SK-N-SH (cell line): ENCODE data around the gene KIF5C. TPM values are rescaled to one million over a fixed set of nuclear protein-coding genes. Genes with fewer than 3 reads are reported as not detected.

Experiments
- CTCF ChIA-PET: fragments of 300-600, 350-600 bp; formaldehyde crosslinking; extraction: SDS; loops from one replicate; lab custom pipeline; 2021; lab: Yijun Ruan, JAX
- POLR2A ChIA-PET: fragments of 350-600 bp; sonication (Branson Sonifier 250); formaldehyde crosslinking; extraction: SDS; loops from one replicate; lab custom pipeline; 2020; ENCODE audit warnings: antibody characterized with exemption, inconsistent platforms; lab: Yijun Ruan, JAX
- DNase-seq: peaks from one replicate; pipeline ENCODE4 v3.0.0; 2012
- H2AFZ ChIP-seq: fragments of 200-600 bp; sonication (generic); 2 replicates; pipeline ENCODE4 v1.8.1; 2016; ENCODE audit warnings: antibody characterized with exemption, mild to moderate bottlenecking, low read depth
- H3F3A ChIP-seq: fragments of 200-600 bp; sonication (generic); replicated peaks from 2 replicates; pipeline ENCODE3; 2016; ENCODE audit warnings: antibody characterized with exemption, mild to moderate bottlenecking; ENCODE audit not compliant: insufficient read depth
- H3K27ac ChIP-seq, 2 experiments: fragments of 200-500 bp in 1 of 2; fragments of 200-600 bp in 1 of 2; sonication (Bioruptor generic) in 1 of 2; sonication (generic), shearing (Covaris generic) in 1 of 2; 2 replicates each; pipeline versions ENCODE4 v1.5.1 to v1.6.1; 2014 to 2016; ENCODE audit warnings: low read depth in 2 of 2, inconsistent platforms in 1 of 2, low read length in 1 of 2, mild to moderate bottlenecking in 1 of 2, mixed read lengths in 1 of 2
- H3K27me3 ChIP-seq: fragments of 200-600 bp; sonication (generic), shearing (Covaris generic); 2 replicates; pipeline ENCODE4 v1.6.1; 2016; ENCODE audit warnings: mixed run types; ENCODE audit not compliant: insufficient read depth
- H3K36me3 ChIP-seq, 2 experiments: fragments of 200-500 bp in 1 of 2; fragments of 200-600 bp in 1 of 2; sonication (Bioruptor generic) in 1 of 2; sonication (generic) in 1 of 2; replicated peaks in 1 of 2; 2 replicates each; pipeline versions ENCODE3 to v1.5.1; 2014 to 2016; ENCODE audit warnings: low read length in 1 of 2, mild to moderate bottlenecking in 1 of 2; ENCODE audit not compliant: insufficient read depth in 2 of 2, control insufficient read depth in 1 of 2
- H3K4me1 ChIP-seq, 2 experiments: fragments of 200-500 bp in 1 of 2; fragments of 200-600 bp in 1 of 2; sonication (Bioruptor generic) in 1 of 2; sonication (generic), shearing (Covaris generic) in 1 of 2; 2 replicates each; pipeline versions ENCODE4 v1.5.1 to v1.6.1; 2014 to 2016; ENCODE audit warnings: low read depth in 1 of 2, low read length in 1 of 2, mixed run types in 1 of 2; ENCODE audit not compliant: insufficient read depth in 2 of 2, control insufficient read depth in 1 of 2
- H3K4me2 ChIP-seq: fragments of 200-600 bp; sonication (generic), shearing (Covaris generic); 2 replicates; pipeline ENCODE4 v1.6.1; 2017; ENCODE audit warnings: mixed run types
- H3K4me3 ChIP-seq, 2 experiments: fragments of 200-500 bp in 1 of 2; fragments of 200-600 bp in 1 of 2; sonication (Bioruptor generic) in 1 of 2; sonication (generic), shearing (Covaris generic) in 1 of 2; 2 replicates each; pipeline versions ENCODE4 v1.5.1 to v1.8.1; 2014 to 2016; ENCODE audit warnings: low read depth in 2 of 2, inconsistent platforms in 1 of 2, low read length in 1 of 2, mild to moderate bottlenecking in 1 of 2, mixed read lengths in 1 of 2, moderate library complexity in 1 of 2
- H3K79me2 ChIP-seq: fragments of 200-600 bp; sonication (generic); 2 replicates; pipeline ENCODE4 v1.8.1; 2017; ENCODE audit warnings: mild to moderate bottlenecking; ENCODE audit not compliant: insufficient read depth
- H3K9ac ChIP-seq: fragments of 200-600 bp; sonication (generic); 2 replicates; pipeline ENCODE4 v1.6.1; 2017; ENCODE audit warnings: mixed run types
- H3K9me2 ChIP-seq: fragments of 200-600 bp; sonication (generic); 2 replicates; pipeline ENCODE4 v1.6.1; 2017; ENCODE audit warnings: mixed run types
- H3K9me3 ChIP-seq: fragments of 200-600 bp; sonication (generic); 2 replicates; pipeline ENCODE4 v1.6.1; 2017; ENCODE audit warnings: mixed run types, mild to moderate bottlenecking, moderate library complexity
- H4K20me1 ChIP-seq: fragments of 200-600 bp; sonication (generic); 2 replicates; pipeline ENCODE4 v1.6.1; 2017; ENCODE audit warnings: mild to moderate bottlenecking, mixed run types; ENCODE audit not compliant: insufficient read depth
- CHD2 ChIP-seq: fragments of 150-350 bp; IDR thresholded peaks from 2 replicates; pipeline ENCODE4 v1.6.1; 2018; ENCODE audit warnings: low read length; ENCODE audit not compliant: partially characterized antibody
- EZH2phosphoT487 ChIP-seq: fragments of 200-600 bp; sonication (generic); IDR thresholded peaks from 2 replicates; pipeline ENCODE4 v1.6.1; 2017; ENCODE audit warnings: low read depth, mixed run types, mild to moderate bottlenecking, antibody characterized with exemption, moderate library complexity, borderline replicate concordance
- GABPA ChIP-seq: IDR thresholded peaks from 2 replicates; pipeline ENCODE4 v1.4.0; 2012; ENCODE audit warnings: low read depth, mild to moderate bottlenecking
- MAX ChIP-seq: IDR thresholded peaks from 2 replicates; pipeline ENCODE4 v1.4.0; 2012; ENCODE audit warnings: low read depth
- MEF2A ChIP-seq: IDR thresholded peaks from 2 replicates; pipeline ENCODE4 v1.4.0; 2012; ENCODE audit warnings: low read depth, borderline replicate concordance
- MXI1 ChIP-seq: IDR thresholded peaks from 2 replicates; pipeline ENCODE4 v1.6.1; 2012; ENCODE audit warnings: mild to moderate bottlenecking, low read depth, low read length, improper control_type of control experiment
- NRF1 ChIP-seq: IDR thresholded peaks from 2 replicates; pipeline ENCODE4 v1.6.1; 2012; ENCODE audit warnings: low read depth, mild to moderate bottlenecking, low read length
- POLR2AphosphoS5 ChIP-seq: IDR thresholded peaks from 2 replicates; pipeline ENCODE4 v1.6.1; 2012; ENCODE audit warnings: low read depth, low read length
- REST ChIP-seq: IDR thresholded peaks from 2 replicates; pipeline ENCODE4 v1.6.1; 2012; ENCODE audit warnings: mild to moderate bottlenecking, low read depth, low read length, moderate library complexity
- RFX5 ChIP-seq: IDR thresholded peaks from 2 replicates; pipeline ENCODE4 v1.6.1; 2012; ENCODE audit warnings: mild to moderate bottlenecking, improper control_type of control experiment, low read length
- TAF1 ChIP-seq: IDR thresholded peaks from 2 replicates; pipeline ENCODE4 v1.6.1; 2012; ENCODE audit warnings: low read depth, mild to moderate bottlenecking, low read length, moderate library complexity, borderline replicate concordance
- YY1 ChIP-seq: IDR thresholded peaks from 2 replicates; pipeline ENCODE4 v1.4.0; 2012; ENCODE audit warnings: low read depth, mild to moderate bottlenecking
- WGBS: methylation state at CpG from one replicate; pipeline ENCODE4 v1.1.6; 2017; ENCODE audit warnings: low lambda C conversion rate; 5-methylcytosine and 5-hydroxymethylcytosine counted together
- polyA plus RNA-seq, 3 experiments: library from polyadenylated mRNA; depleted of rRNA; stranded (reverse); fragments of >200 nt; gene quantifications; 2 replicates each; pipeline ENCODE4 v1.2.3, GENCODE V29; 2012
- TF ChIP-seq, protein P1 (sequence below): fragments of 150-350 bp; IDR thresholded peaks from 2 replicates; pipeline ENCODE4 v1.6.1; 2016; ENCODE audit warnings: mild to moderate bottlenecking, low read depth, low read length
- TF ChIP-seq, protein P2 (sequence below): fragments of 150-350 bp; IDR thresholded peaks from 2 replicates; pipeline ENCODE4 v1.6.1; 2017; ENCODE audit warnings: antibody characterized with exemption, low read length, low read depth, borderline replicate concordance
- TF ChIP-seq, protein P3 (sequence below): IDR thresholded peaks from 2 replicates; pipeline ENCODE4 v1.4.0; 2012; ENCODE audit warnings: low read depth, borderline replicate concordance

Gene KIF5C
- polyA plus RNA-seq, 1 of the 3 experiments (the other 2 are of a cell fraction), result 3.9 TPM

DNA sequence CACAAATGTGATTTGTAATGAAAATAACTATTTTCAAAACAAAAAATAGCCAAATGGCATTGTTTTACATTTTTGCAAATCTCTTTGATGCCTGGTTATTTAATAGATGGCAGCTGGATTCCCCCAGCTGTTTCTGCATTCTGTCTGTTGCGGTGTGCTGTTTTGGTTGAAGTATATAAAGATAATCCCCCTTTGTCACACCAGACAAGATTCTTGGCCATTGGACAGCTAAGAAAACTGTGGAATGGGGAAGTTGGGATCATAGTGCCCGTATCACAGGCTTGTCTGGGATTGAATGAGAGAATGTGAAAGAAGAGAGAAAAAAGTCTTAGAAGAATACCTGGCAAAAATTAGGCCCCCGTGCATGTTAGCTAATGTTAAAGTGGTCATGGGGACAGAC lies 144.0 kb downstream of the KIF5C start:
- no peaks in the 10 kb centered on the region for H3K9me3 ChIP-seq
- H3K4me3 ChIP-seq, result no peak overlapping the region
- H3K79me2 ChIP-seq, result no peaks in the 10 kb centered on the region
- peaks cover 0 to 2% of the 10 kb centered on the region in 2 experiments; a peak in 2 of 4 replicates for H3K4me1 ChIP-seq
- H3F3A ChIP-seq, result peaks cover 3% of the 10 kb centered on the region
- H2AFZ ChIP-seq, result no peak overlapping the region
- H3K27me3 ChIP-seq, result no peaks in the 10 kb centered on the region
- H3K4me2 ChIP-seq, result no peak overlapping the region
- DNase-seq, result no peak
- no peak overlapping the region for H3K27ac ChIP-seq
- no peaks in the 10 kb centered on the region for H4K20me1 ChIP-seq
- no peaks in the 10 kb centered on the region for H3K9me2 ChIP-seq
- no peaks in the 10 kb centered on the region for H3K36me3 ChIP-seq
- no peak for TF ChIP-seq RFX5
- no peak for TF ChIP-seq TAF1
- TF ChIP-seq GABPA, result no peak
- TF ChIP-seq, protein P1, sequence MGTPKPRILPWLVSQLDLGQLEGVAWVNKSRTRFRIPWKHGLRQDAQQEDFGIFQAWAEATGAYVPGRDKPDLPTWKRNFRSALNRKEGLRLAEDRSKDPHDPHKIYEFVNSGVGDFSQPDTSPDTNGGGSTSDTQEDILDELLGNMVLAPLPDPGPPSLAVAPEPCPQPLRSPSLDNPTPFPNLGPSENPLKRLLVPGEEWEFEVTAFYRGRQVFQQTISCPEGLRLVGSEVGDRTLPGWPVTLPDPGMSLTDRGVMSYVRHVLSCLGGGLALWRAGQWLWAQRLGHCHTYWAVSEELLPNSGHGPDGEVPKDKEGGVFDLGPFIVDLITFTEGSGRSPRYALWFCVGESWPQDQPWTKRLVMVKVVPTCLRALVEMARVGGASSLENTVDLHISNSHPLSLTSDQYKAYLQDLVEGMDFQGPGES, result no peak
- TF ChIP-seq, protein P2, sequence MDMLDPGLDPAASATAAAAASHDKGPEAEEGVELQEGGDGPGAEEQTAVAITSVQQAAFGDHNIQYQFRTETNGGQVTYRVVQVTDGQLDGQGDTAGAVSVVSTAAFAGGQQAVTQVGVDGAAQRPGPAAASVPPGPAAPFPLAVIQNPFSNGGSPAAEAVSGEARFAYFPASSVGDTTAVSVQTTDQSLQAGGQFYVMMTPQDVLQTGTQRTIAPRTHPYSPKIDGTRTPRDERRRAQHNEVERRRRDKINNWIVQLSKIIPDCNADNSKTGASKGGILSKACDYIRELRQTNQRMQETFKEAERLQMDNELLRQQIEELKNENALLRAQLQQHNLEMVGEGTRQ, result no peak
- no peak for TF ChIP-seq NRF1
- no peak for TF ChIP-seq EZH2phosphoT487
- TF ChIP-seq POLR2AphosphoS5, result no peak
- TF ChIP-seq, protein P3, sequence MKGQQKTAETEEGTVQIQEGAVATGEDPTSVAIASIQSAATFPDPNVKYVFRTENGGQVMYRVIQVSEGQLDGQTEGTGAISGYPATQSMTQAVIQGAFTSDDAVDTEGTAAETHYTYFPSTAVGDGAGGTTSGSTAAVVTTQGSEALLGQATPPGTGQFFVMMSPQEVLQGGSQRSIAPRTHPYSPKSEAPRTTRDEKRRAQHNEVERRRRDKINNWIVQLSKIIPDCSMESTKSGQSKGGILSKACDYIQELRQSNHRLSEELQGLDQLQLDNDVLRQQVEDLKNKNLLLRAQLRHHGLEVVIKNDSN, result no peak
- TF ChIP-seq YY1, result no peak
- TF ChIP-seq MAX, result no peak
- no peak for TF ChIP-seq MXI1
- no peak for TF ChIP-seq CHD2
- TF ChIP-seq MEF2A, result no peak
- TF ChIP-seq REST, result no peak
- no peak overlapping the region for H3K9ac ChIP-seq
- ChIA-PET CTCF (interaction anchor here (0.6 to 5.8 kb wide), 13 partner anchors 10 to 555 kb away, joined by 3 to 110 read pairs (median 6); no protein-coding TSS in a partner anchor), POLR2A (no interaction called here)
- WGBS, result 92% methylated on average over 3 of the region's 3 CpGs
